Smooth muscle cell (in vitro differentiated cells): ENCODE results near the gene SHROOM3. TPM values are rescaled to one million over a fixed set of nuclear protein-coding genes. Genes with fewer than 3 reads are reported as not detected.

Experiments
- DNase-seq: peaks from one replicate; lab custom pipeline; 2025; ENCODE audit not compliant: unreplicated experiment; lab: John Stamatoyannopoulos, UW
- H2AFZ ChIP-seq: fragments of 200-600 bp; sonication (generic); 2 replicates; pipeline ENCODE4 v1.6.0; 2016; ENCODE audit warnings: antibody characterized with exemption, low read depth, mild to moderate bottlenecking
- H3F3A ChIP-seq: fragments of 200-600 bp; sonication (generic); 2 replicates; pipeline ENCODE4 v1.6.0; 2017; ENCODE audit warnings: antibody characterized with exemption, low read depth
- H3K27ac ChIP-seq: fragments of 200-600 bp; sonication (generic); 2 replicates; pipeline ENCODE4 v1.5.1; 2016; ENCODE audit warnings: low read depth, mild to moderate bottlenecking
- H3K27me3 ChIP-seq: fragments of 200-600 bp; sonication (generic); 2 replicates; pipeline ENCODE4 v1.6.1; 2016; ENCODE audit warnings: low read depth, mild to moderate bottlenecking
- H3K36me3 ChIP-seq: fragments of 200-600 bp; sonication (generic); 2 replicates; pipeline ENCODE4 v1.5.1; 2016; ENCODE audit warnings: low read depth
- H3K4me1 ChIP-seq: fragments of 200-600 bp; sonication (generic); 2 replicates; pipeline ENCODE4 v1.5.1; 2016; ENCODE audit warnings: low read depth
- H3K4me2 ChIP-seq: fragments of 200-600 bp; sonication (generic); 2 replicates; pipeline ENCODE4 v1.6.0; 2016; ENCODE audit warnings: mild to moderate bottlenecking
- H3K4me3 ChIP-seq: fragments of 200-600 bp; sonication (generic); 2 replicates; pipeline ENCODE4 v1.5.1; 2016; ENCODE audit warnings: mild to moderate bottlenecking
- H3K79me2 ChIP-seq: fragments of 200-600 bp; sonication (generic); 2 replicates; pipeline ENCODE4 v1.6.0; 2016; ENCODE audit warnings: low read depth, mild to moderate bottlenecking
- H3K9ac ChIP-seq: fragments of 200-600 bp; sonication (generic); 2 replicates; pipeline ENCODE4 v1.6.0; 2016; ENCODE audit warnings: low read depth
- H3K9me3 ChIP-seq: fragments of 200-600 bp; sonication (generic); replicated peaks from 2 replicates; pipeline ENCODE4 v1.5.1; 2016; ENCODE audit warnings: low read depth
- H4K20me1 ChIP-seq: fragments of 200-600 bp; sonication (generic); 2 replicates; pipeline ENCODE4 v1.6.0; 2016; ENCODE audit warnings: low read depth
- CTCF ChIP-seq: fragments of 200-600 bp; sonication (generic); IDR thresholded peaks from 2 replicates; pipeline ENCODE4 v1.5.1; 2017; ENCODE audit warnings: borderline replicate concordance, mild to moderate bottlenecking, antibody characterized with exemption; ENCODE audit not compliant: insufficient read depth, poor library complexity, severe bottlenecking
- WGBS: methylation state at CpG from one replicate; pipeline ENCODE4 v1.1.7; 2016; ENCODE audit warnings: low lambda C conversion rate; 5-methylcytosine and 5-hydroxymethylcytosine counted together
- polyA plus RNA-seq: library from polyadenylated mRNA; unstranded; fragments of >200 nt; fragmentation: Nextera tagmentation; extraction: Ambion mirVana; gene quantifications from 2 replicates; pipeline ENCODE4 v1.2.1, GENCODE V29; 2016
- total RNA-seq: library from RNA; depleted of rRNA; stranded (reverse); fragments of >200 nt; gene quantifications from 2 replicates; pipeline ENCODE4 v1.2.3, GENCODE V29; 2014

SHROOM3 gene
- total and polyA plus RNA-seq, 2 experiments from 2014 or later: 10.0 to 31.9 TPM

- Histone ChIP-seq H4K20me1 (no peaks in the 10 kb centered on the region), H3K4me1 (peaks cover 6% of the 10 kb centered on the region), H3K4me2 (no peak overlapping the region), H2AFZ (no peak overlapping the region), H3K27me3 (no peaks in the 10 kb centered on the region), H3K27ac (no peak overlapping the region), H3K4me3 (no peak overlapping the region), H3F3A (no peaks in the 10 kb centered on the region), H3K9me3 (no peaks in the 10 kb centered on the region), H3K79me2 (no peaks in the 10 kb centered on the region), H3K9ac (no peak overlapping the region), H3K36me3 (no peaks in the 10 kb centered on the region)
- DNase-seq: no peak
- TF ChIP-seq CTCF: no peak
- 97% methylated on average over 1 of the region's 1 CpG for WGBS
Observed at GRCh38 chr4:76443376-76443775, 8.3 kb downstream of the SHROOM3 start.

GRCh38 chr4:76445911-76446310 lies 10.9 kb downstream of the SHROOM3 start:
- H4K20me1 ChIP-seq: no peaks in the 10 kb centered on the region
- H3K36me3 ChIP-seq: no peaks in the 10 kb centered on the region
- H3K27ac ChIP-seq: no peak overlapping the region
- H3K27me3 ChIP-seq: no peaks in the 10 kb centered on the region
- no peak overlapping the region for H3K4me3 ChIP-seq
- peaks cover 19% of the 10 kb centered on the region for H3K4me1 ChIP-seq
- H3K79me2 ChIP-seq: no peaks in the 10 kb centered on the region
- no peak overlapping the region for H3K9ac ChIP-seq
- no peak for TF ChIP-seq CTCF
- no peak overlapping the region for H2AFZ ChIP-seq
- no peaks in the 10 kb centered on the region for H3F3A ChIP-seq
- no peaks in the 10 kb centered on the region for H3K9me3 ChIP-seq
- WGBS: 89% methylated on average over 2 of the region's 2 CpGs
- H3K4me2 ChIP-seq: no peak overlapping the region
- no peak for DNase-seq

GRCh38 chr4:76447393-76447851 lies 12.4 kb downstream of the SHROOM3 start:
- no peaks in the 10 kb centered on the region for H3K9me3 ChIP-seq
- H3K4me1 ChIP-seq: peaks cover 19% of the 10 kb centered on the region
- H3F3A ChIP-seq: no peaks in the 10 kb centered on the region
- H2AFZ ChIP-seq: peak overlapping the region; percentile 73
- H3K27me3 ChIP-seq: no peaks in the 10 kb centered on the region
- 19% methylated on average over 1 of the region's 1 CpG for WGBS
- no peak for TF ChIP-seq CTCF
- no peaks in the 10 kb centered on the region for H3K79me2 ChIP-seq
- H3K27ac ChIP-seq: peak overlapping the region; percentile 45
- DNase-seq: no peak
- H3K36me3 ChIP-seq: no peaks in the 10 kb centered on the region
- H3K4me2 ChIP-seq: peak overlapping the region; percentile 27
- H3K9ac ChIP-seq: no peak overlapping the region
- no peak overlapping the region for H3K4me3 ChIP-seq
- H4K20me1 ChIP-seq: no peaks in the 10 kb centered on the region

- H3K4me3 ChIP-seq: no peak overlapping the region
- WGBS: 85% methylated on average over 3 of the region's 3 CpGs
- H3K27me3 ChIP-seq: no peaks in the 10 kb centered on the region
- H3K4me2 ChIP-seq: no peak overlapping the region
- H3K9me3 ChIP-seq: no peaks in the 10 kb centered on the region
- no peak overlapping the region for H3K27ac ChIP-seq
- no peaks in the 10 kb centered on the region for H3F3A ChIP-seq
- no peak for TF ChIP-seq CTCF
- H3K4me1 ChIP-seq: peaks cover 19% of the 10 kb centered on the region
- no peak overlapping the region for H3K9ac ChIP-seq
- no peaks in the 10 kb centered on the region for H3K36me3 ChIP-seq
- no peaks in the 10 kb centered on the region for H3K79me2 ChIP-seq
- H2AFZ ChIP-seq: no peak overlapping the region
- DNase-seq: no peak
- H4K20me1 ChIP-seq: no peaks in the 10 kb centered on the region
Observed at GRCh38 chr4:76448211-76448610, 13.2 kb downstream of the SHROOM3 start.
